GM12875 (cell line): ENCODE data around the gene ZNF425.

ENCODE experiments used
- H3K4me3 ChIP-seq: one replicate; pipeline ENCODE4 v1.5.1; 2011; ENCODE audit warnings: low read depth, low read length, control low read depth
- CTCF ChIP-seq: IDR thresholded peaks from 2 replicates; pipeline ENCODE4 v1.5.1; 2011; ENCODE audit warnings: low read depth, mild to moderate bottlenecking, control low read depth, inconsistent platforms, low read length, moderate library complexity, borderline replicate concordance; ENCODE audit not compliant: insufficient read depth

Gene ZNF425

GRCh38 chr7:149053885-149054284 is 72.2 kb downstream of the ZNF425 start:
- no peak for TF ChIP-seq CTCF
- H3K4me3 ChIP-seq = no peak overlapping the region

- H3K4me3 ChIP-seq = no peak overlapping the region
- no peak for TF ChIP-seq CTCF
Observed at GRCh38 chr7:149053384-149053783, 72.7 kb downstream of the ZNF425 start.
